Head of caudate nucleus (tissue), 42 donors: ENCODE results near the gene GABBR2.

ENCODE experiments used
- DNase-seq, 42 donors: peaks; one replicate each; pipeline versions ENCODE4 v3.0.0 to v3.0.0-alpha.2; 2020 to 2021; ENCODE audit warnings: mixed read lengths in 7 of 42
- intact Hi-C: fragments of 100-400 bp; cut with DNase I; formaldehyde crosslinking; loops from one replicate; pipeline ENCODE4 v1.15.0; 2022

The GABBR2 gene

DNA sequence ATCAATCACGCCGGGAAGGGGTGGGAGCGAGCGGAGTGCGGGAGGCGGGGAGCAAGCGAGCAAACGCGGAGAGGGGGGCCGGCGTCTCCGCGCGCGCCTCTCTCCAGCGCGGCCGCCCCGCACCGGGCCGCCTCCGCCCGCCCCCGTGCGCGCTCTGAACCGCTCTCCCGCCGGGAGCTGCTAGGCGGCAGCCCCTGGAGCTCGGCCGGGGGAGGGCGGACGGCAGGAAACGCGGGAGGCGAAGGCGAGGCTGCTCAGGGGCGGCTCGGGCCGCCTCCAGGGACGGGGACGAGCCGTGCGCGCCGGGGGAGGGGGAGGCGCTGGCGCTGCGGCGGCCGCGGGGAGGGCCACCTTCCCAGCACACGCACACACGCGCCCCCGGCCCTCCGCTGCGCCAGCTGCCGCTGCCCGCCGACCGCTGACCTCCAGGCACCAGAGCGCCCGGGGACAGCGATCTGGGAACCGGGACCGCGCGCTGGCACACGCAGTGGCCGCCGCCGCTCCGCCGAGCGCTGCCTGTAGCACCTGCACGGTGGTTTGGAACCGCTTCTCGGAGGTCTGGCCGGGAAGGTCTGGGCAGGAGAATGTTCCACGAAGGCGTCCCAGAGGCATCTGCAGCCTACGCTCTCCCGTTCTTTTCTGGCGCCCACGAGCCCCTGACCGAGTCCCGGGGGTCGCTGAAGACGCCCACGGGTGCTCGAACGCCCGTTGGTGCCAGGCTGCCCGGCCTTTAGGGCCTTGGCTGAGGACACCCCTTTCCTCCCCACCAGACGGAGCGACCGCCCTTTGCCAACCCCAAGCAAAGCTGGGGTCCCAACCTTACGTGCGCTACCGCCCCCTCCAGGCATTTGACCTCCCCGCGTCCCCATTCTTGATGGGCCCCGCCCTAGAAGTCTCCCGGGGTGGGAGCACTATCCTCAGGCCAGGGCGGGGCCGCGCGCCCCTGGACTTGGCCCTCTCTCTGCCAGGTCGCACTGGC, at the start of gene GABBR2:
TSS of gene GABBR2 (minus strand) at position 3 of the 979 bp plus-strand sequence. CDS start 198 bp downstream, outside the sequence.
- intact Hi-C loops, result no loop called here
- peak in 26 of 42 donors; percentile 17 to 65 (median 30) for DNase-seq

DNA sequence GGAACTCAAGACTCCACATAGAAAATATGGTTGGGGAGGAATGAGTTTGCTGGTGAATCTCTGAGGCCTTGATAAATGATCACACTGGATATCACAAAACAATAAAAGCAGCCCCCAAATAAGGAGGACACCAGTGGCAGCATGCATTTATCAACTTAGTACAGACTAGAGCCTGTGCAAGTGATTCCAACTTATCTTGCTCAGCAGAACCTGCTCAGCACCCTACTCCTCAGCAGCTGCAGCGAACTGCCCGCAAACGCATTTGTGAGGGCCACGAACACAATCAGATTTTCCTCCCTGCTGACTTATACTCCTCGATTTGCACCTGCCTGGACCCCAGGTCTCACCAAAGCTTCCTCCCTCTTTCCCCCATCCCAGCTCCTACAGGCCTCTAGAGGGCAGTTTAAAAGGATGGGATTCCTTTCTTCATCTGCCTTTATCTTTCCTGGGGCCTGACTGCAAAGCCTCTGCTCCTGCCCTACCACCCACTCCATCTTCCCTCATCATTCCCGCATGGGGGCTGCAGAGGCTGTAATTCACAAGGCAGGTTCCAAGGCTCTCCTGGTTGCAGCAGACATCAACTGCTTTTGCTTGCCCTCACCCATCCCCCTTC, 46.4 kb upstream of the GABBR2 start:
- intact Hi-C loops, result no loop called here
- peak in 1 of 42 donors; percentile 2 for DNase-seq

DNA sequence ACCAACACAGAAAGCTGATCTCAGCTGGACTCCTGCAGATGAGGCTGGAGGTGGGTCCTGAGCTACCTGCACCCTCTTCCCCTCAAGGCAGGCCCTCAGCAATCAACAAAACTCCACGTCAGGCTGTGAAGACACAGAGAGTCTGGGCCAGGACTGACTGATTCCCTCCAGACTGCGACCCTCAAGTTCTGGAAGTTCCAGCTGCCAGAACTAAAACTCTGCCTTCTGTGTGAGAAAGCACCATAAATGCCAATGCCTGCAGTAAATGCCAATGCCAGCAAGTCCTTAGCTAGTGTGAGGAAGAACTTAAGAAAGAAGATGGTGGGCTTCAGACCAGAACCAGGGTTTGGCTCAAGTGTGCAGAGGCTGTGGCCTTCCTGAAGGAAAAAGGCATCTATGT, 42.5 kb upstream of the GABBR2 start:
- no peak for DNase-seq
- intact Hi-C loops, result no loop called here

DNA sequence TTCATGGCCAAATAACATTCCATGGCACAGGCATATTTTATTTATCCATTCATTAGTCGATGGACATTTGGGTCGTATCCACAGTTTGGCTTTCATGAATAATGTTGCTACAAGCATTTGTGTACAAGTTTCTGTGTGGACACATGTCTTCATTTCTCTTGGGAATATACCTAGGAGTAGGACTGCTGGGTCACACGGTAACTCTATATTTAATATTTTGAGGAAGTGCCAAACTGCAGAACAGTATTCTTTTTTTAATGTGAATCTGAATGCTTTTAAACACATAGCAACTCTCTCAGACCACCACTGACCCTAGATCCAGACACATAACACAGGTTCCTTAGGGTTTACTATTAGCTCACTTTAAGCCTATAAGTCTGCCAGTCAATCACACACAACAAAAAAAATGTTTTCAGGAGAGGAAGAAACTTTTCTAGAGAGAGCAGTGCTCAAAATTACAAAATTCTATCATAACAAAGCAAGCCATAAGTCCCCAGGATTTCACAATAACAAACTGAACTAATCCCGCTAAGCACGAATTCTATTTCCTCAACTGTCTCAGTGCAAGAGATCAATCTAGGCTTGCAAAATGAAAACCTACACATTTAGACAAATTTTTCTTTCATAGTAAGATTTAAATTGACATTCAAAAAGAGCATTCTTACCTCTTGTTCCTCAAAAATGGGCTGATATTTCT, 41.8 kb upstream of the GABBR2 start:
- intact Hi-C loops, result no loop called here
- DNase-seq, result no peak

DNA sequence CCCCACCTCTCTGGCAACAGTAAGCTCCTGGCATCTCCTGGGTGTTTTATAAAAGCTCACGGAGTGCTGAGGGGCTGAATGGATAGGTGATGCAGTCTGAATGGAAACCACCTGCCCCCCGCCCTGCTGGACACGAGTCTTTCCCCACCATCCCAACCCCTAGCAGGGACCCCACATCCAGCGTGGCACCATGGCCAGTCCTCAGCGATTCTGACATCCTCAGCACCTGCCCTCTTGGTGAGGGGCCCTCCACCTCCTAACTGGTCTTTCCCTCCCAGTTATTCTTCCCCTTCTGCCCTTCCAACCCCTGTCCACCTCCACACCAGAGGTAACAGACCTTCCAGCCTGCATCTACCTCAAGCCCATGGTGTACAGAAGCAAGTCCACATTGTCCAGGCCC, 38.7 kb upstream of the GABBR2 start:
- DNase-seq, result no peak
- intact Hi-C loops, result no loop called here

DNA sequence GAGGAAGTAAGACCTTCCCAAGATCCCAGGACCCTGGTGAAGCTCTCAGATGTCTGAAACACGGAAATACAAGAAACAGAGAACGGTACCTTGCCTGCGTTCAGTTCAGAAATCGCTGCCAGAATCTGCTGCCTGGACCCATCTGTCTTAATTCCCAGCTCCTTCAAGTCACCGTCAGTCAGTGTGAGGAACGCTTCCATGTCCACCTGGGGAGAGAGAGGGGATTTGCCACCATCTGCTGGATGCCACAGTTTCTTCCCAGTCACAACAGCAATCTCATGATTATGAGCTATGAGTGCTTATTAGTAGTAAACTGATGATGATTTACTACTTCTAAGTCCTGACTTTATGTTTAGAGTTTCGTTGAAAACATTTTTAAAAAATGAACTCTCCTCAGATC, 36.7 kb upstream of the GABBR2 start:
- intact Hi-C loops, result no loop called here
- DNase-seq, result no peak

DNA sequence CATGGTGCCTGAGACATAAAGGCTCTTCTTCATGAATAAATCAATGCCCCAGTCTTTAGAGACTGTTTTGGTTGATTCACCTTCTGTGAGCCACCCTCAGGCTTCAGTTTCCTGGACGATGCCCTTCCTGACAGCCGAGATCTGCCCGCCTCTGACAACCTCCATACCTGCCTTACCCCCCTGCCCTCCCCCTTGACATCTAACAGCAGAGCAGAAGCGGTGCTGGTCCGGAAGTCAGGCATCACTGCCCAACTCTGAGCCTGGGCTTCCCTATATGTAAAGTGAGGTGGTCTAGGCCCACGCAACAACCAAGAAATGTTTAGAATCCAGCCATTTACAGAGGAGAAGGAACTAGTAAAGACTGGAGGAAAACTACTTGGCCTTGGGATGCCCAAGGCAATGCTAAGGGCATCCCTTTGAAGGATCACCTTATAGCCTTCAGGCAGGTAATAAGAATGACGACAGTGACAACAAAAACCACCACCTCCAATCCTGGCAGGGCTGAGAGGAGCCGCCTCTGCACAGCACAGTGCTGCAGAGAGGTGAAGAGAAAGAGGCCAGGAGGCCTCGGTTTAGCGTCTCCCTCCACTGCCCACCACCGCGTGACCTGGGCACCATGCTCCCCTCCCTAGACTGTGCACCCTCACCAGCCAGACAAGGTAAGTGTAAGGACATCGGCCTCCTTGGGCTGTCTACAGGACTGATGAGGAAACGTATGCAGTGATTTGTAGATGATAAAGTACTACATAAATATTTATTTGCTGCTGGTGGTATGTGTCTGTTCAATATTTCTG, 35.3 kb upstream of the GABBR2 start:
- DNase-seq, result no peak
- intact Hi-C loops, result no loop called here

DNA sequence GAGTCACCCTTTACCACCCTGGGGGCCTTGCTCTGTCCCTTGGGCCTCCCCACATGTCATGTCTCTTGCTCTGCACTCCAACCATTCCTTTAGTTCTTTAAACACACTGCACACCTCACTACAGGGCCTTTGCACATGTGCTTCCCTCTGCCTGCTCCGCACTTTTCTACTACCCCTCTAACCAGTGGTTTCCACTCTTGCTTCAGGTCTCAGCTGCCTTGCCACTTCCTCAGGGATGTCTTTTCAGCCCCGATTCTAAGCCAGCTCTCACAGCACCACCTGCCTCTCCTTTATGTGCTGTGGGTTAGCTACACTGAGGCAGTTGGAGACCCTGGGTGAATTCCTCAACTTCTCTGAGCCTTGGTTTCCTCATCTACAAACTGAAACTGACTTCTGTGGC, 34.6 kb upstream of the GABBR2 start:
- intact Hi-C loops, result no loop called here
- no peak for DNase-seq

DNA sequence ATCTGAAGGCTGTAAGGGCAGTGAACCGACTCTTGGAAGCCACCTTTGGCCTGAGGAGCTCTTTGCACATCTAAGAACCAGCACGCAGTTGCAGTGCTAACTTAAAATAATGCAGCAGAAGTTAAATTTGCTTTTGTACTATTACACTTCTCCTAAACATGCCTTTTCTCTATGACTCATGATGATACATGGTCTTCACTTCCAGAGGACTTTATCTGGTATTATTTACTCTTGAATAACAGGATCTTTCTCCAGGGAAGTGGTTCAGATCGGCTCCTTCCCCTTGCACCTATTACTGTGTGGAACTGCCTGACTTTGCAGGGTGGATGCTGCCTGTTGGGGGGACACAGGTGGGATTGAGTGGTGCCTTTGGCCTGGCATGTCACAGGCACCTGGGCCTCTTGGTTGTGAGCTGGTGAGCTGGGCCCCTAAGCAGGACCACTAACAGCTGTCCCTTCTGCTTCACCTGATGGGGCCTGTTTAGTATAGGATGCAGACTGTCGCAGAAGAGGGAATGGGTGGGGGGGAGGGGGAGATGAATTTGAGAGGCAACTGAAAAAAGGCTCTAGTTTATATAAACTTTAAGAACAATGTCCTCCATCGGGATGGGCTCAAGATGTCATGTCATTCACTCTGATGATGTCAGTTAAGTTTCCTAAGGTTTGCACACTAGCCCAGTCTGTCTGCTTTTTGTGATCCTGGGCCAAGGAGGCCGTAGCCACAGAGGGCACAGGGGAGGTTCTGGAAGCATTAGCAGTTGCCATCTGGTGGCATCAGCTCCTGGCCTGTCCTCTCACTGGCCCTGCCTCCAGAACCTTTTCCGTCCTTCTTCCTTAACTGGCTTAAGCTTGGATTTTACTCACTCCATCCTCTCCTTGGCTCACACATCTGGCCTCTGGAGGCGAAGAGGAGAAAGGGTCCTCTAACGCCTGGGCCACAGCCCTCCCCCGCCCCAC, 33.9 kb upstream of the GABBR2 start:
- DNase-seq, result no peak
- intact Hi-C loops, result no loop called here

DNA sequence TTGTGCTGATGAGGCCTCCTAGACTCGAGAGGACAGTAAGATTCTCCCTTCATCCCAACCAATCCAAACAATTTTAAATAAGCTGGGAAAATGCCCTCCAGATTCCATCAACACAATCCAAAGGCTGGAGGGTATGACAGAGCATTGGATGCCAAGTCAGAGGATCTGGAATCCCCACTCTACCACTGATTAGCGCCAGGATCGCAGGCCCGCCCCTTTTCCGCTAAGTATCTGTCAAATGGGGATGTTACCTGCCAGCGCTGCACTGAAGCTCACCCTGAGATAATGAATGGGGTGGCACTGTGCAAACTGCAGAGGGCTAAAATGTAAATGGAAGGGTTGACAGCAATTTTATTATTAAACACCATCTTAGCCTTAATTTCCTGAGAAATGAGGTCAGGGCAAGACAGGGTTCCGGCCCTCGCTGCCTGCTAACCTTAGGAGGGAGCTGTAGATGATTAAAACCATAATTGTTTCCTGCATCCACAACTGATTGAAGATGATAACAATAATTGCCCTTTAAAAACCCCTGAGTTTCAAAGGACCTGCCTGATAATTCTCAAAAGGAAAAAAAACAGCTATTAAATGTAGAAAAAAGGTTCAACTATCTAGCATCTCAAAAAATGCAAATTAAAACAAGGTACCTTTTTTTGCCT, 31.6 kb upstream of the GABBR2 start:
- no peak for DNase-seq
- intact Hi-C loops, result no loop called here

DNA sequence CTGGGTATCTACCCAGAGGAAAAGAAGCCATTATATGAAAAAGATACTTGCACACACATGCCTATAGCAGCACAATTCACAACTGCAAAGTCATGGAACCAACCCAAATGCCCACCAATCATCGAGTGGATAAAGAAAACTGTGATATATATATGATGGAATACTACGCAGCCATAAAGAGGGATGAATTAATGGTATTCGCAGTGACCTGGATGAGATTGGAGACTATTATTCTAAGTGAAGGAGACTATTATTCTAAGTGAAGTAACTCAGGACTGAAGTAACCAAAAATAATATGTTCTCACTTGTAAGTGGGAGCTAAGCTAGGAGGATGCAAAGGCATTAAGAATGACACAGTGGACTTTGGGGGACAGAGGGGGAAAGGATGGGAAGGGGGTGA, 30.0 kb upstream of the GABBR2 start:
- no peak for DNase-seq
- intact Hi-C loops, result no loop called here

DNA sequence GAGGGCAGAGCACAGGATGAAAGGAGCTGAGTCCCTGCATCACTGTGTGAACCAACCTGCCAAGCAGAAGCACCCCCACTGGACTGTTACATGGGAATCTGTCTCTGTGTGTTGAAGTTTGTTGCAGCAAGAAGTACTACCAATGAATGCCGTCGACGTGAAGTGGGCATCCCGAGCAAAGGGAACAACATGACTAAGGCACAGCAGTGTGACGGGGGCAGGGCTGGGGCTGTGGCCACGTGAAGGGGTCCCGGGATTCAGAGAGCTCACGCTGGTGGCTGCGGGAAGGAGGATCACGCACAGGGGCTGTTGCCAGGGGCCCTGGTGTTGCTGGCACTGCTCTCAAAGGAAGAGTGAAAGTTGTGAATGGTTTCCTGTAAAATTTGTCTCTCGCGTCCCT, 27.5 kb upstream of the GABBR2 start:
- no peak for DNase-seq
- intact Hi-C loops, result no loop called here

DNA sequence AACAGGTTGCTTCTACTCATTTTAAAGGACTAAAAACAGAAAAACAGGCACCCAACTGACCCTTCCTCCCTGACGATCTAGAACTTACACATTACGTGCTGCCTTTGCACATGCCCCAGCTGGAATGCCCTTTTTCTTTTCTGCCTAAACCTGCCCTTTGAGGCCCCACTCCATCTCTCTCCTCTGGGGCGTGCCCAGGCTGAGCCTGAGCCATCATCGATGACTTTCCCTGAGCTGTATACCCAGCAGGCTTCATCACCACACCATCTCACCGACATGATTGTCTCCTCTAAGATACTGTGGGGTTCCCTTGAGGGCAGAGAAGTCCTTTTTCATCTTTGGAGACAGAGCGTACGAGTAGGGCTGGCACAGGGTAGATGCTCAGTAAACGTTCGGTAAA, 24.1 kb upstream of the GABBR2 start:
- intact Hi-C loops, result no loop called here
- no peak for DNase-seq

DNA sequence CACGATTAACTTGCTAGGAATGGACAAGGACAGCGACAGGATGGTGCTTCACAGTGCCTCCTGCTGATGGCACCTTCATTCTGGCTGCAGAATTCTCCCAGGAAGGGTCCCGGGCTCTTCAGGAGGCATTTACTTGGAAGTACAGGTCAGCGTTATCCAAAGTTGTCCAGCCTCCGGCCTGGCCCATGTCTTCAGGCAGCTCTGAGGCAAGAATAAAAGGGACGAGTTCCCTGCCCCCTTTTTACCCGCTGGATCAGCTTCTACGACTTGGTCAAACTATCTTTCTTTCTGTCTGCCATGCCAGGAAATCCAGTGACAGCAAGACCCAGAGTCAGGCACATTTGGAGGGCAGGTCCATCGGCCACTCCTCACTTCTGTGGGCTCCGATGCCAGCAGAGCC, 23.4 kb upstream of the GABBR2 start:
- no peak for DNase-seq
- intact Hi-C loops, result no loop called here

DNA sequence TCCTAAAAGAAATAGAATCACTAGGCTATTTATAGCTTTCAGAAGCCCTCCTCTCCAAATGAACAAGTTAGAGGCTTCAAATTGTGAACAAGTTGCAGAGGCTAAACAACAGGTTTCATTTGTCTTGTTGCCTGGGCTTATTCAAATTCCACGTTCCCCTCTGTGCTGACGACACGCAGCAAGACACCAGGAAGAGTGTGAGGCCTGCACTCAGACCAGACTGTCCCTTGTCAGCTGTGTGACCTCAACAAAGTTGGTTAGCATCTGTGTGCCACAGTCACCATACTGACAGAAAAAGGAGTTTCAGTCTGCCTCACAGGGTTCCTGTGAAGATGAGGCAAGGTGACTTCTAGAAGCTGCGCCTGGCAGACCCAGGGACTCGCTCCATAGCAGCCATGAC, 22.1 kb upstream of the GABBR2 start:
- intact Hi-C loops, result no loop called here
- DNase-seq, result no peak

DNA sequence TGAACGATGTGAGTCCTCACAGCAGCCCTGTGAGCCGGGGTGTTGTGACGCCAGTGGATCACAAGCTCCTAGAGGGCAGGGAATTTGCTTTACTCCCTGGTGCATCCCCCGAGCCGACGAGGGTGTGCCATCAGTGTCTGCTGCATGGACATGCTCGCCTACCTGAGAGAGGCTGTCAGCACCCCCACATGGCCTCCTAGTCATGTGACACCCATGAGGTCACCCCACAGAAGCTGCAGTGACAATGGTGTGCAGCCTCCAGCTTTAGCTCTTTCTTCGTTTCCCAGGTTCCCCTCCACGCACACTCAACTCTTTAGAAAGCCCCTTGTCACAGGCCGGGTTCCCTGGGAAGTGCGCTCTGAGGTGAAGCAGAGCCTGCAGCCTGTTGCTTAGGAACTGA, 19.8 kb upstream of the GABBR2 start:
- intact Hi-C loops, result no loop called here
- no peak for DNase-seq

DNA sequence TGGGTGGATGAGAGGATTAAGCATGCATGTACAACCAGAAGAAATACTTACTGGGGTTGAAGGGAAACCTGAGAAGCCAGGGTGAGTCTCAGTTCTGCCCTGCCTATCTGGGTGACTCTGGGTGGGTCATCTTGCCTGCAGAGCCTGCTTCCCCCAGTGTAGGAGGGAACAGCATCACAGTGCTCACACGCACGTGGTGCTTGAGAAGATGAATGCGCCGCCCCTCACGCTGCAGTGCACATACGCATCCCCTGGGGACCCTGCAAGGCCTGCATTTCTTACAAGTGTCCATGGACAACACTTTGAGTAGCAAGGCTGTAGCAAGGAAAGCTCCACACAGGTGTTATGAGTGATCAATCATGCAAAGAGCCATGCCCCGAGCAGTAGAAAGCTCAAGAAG, 18.7 kb upstream of the GABBR2 start:
- no peak for DNase-seq
- intact Hi-C loops, result no loop called here

DNA sequence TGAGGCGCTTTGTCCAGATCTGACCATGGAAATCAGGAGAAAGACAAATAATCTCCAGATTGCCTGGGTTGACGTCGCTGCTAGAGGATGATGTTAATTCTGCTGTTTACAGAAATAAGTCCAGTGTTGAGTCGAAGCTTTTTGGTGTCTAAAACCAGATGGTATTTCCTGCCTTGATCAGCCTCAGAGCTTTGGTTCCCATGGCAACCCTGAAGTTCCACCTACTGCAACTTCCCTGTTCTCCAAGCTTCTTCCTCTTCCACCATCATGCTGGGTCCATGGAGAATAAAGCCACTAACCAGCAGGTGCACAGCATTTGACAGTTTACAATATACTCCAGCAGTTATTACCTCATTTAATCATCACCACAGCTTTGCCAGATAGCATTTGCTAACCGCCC, 18.0 kb upstream of the GABBR2 start:
- DNase-seq, result peak in 17 of 42 donors; percentile 19 to 60 (median 36)
- intact Hi-C loops, result no loop called here
